Upper lobe of left lung (tissue), 6 donors: Measurements from ENCODE around the gene CST8. TPM values are rescaled to one million over a fixed set of nuclear protein-coding genes. Genes with fewer than 3 reads are reported as not detected.

Experiments used
- ATAC-seq, 2 donors: fragments of 200-7000 bp; cut with Tn5 transposase; one replicate each; pipeline ENCODE4 v1.9.1; 2022; ENCODE audit warnings: mild to moderate bottlenecking in 2 of 2, moderate library complexity in 2 of 2; ENCODE audit not compliant: low FRiP score in 2 of 2
- DNase-seq, 2 donors: peaks; one replicate each; pipeline ENCODE4 v3.0.0-alpha.2; 2019 to 2020
- H3K27ac ChIP-seq, 4 donors: fragments of 200-600 bp; sonication (generic); one replicate each; pipeline ENCODE4 v1.5.1; 2016 to 2019
- H3K27me3 ChIP-seq, 4 donors: fragments of 200-600 bp; sonication (generic); one replicate each; pipeline ENCODE4 v1.5.1; 2017 to 2019
- H3K36me3 ChIP-seq, 4 donors: fragments of 200-600 bp; sonication (generic); one replicate each; pipeline ENCODE4 v1.5.1; 2016 to 2019
- H3K4me1 ChIP-seq, 4 donors: fragments of 200-600 bp; sonication (generic); one replicate each; pipeline ENCODE4 v1.5.1; 2018 to 2019
- H3K4me3 ChIP-seq, 4 donors: fragments of 200-600 bp; sonication (generic); one replicate each; pipeline ENCODE4 v1.5.1; 2017 to 2019; ENCODE audit warnings: mild to moderate bottlenecking in 2 of 4, moderate library complexity in 1 of 4
- H3K9me3 ChIP-seq, 4 donors: fragments of 200-600 bp; sonication (generic); one replicate each; pipeline ENCODE4 v1.5.1; 2018 to 2019
- EP300 ChIP-seq, 4 donors: sonication (generic); formaldehyde crosslinking; IDR thresholded peaks; one replicate each; pipeline ENCODE4 v1.5.1; 2017; ENCODE audit warnings: antibody characterized with exemption in 4 of 4, control low read depth in 2 of 4
- POLR2A ChIP-seq, 4 donors: fragments of 450-650 bp; IDR thresholded peaks; one replicate each; pipeline ENCODE4 v1.5.1; 2016 to 2017; ENCODE audit warnings: antibody characterized with exemption in 4 of 4, mild to moderate bottlenecking in 2 of 4
- POLR2AphosphoS5 ChIP-seq, 2 donors: sonication (generic); formaldehyde crosslinking; IDR thresholded peaks; one replicate each; pipeline ENCODE4 v1.5.1; 2017; ENCODE audit warnings: antibody characterized with exemption in 2 of 2
- WGBS, 2 donors: methylation state at CpG; one replicate each; pipeline ENCODE4 v1.1.5; 2017 to 2018; 5-methylcytosine and 5-hydroxymethylcytosine counted together
- total RNA-seq, 6 donors: library from RNA; depleted of rRNA in 4 of 6; stranded (reverse); fragments of >200 nt in 4 of 6; gene quantifications; one replicate each; pipeline versions ENCODE4 v1.1.0 to v1.2.1, GENCODE V29; 2016 to 2021
- TF ChIP-seq, protein P1 (sequence below), 6 experiments: fragments of 450-650 bp in 4 of 6; fragments of 200-600 bp in 2 of 6; sonication (generic) in 2 of 6; IDR thresholded peaks; one replicate each; pipeline ENCODE4 v1.5.1; 2016 to 2019; ENCODE audit warnings: antibody characterized with exemption in 6 of 6
- donor health status: DM: no; HTN: no; CAD: no; lungs with moderate emphysema.
- donor health status: DM: no; HTN: yes; CAD: no; lungs with severe emphysema.

Gene CST8
- total RNA-seq, 6 donors from 2014 or later = not detected

DNA sequence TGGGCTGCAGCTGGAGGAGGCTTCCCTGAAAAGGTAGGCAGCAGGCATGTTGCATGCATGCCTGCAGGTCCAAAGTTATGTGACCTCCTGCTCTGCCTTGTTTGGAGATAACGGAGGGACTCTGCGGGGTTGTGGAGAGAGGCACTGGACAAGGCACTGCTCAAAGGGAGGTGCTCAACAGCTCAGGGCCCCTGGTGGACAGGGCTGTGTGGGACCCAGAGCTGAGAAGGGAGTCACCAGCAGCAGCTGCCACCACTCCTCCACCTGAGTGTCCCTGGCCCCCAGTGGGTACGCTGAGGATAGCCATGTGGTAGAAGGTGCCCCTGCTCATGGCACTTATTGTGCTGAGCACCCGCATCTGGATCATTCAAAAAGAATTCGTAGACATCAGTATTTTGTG lies 15.5 kb upstream of the CST8 start:
- no peaks in the 10 kb centered on the region for H3K27me3 ChIP-seq
- no peaks in the 10 kb centered on the region for H3K36me3 ChIP-seq
- ATAC-seq = peak; percentile 34 to 57
- no peak overlapping the region for H3K4me3 ChIP-seq
- DNase-seq = no peak
- no peaks in the 10 kb centered on the region for H3K9me3 ChIP-seq
- TF ChIP-seq, protein P1, sequence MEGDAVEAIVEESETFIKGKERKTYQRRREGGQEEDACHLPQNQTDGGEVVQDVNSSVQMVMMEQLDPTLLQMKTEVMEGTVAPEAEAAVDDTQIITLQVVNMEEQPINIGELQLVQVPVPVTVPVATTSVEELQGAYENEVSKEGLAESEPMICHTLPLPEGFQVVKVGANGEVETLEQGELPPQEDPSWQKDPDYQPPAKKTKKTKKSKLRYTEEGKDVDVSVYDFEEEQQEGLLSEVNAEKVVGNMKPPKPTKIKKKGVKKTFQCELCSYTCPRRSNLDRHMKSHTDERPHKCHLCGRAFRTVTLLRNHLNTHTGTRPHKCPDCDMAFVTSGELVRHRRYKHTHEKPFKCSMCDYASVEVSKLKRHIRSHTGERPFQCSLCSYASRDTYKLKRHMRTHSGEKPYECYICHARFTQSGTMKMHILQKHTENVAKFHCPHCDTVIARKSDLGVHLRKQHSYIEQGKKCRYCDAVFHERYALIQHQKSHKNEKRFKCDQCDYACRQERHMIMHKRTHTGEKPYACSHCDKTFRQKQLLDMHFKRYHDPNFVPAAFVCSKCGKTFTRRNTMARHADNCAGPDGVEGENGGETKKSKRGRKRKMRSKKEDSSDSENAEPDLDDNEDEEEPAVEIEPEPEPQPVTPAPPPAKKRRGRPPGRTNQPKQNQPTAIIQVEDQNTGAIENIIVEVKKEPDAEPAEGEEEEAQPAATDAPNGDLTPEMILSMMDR (IDR thresholded peaks at IDR 0.05) = no peak
- TF ChIP-seq EP300 (IDR thresholded peaks at IDR 0.05) (no peak), POLR2A (IDR thresholded peaks at IDR 0.05) (no peak), POLR2AphosphoS5 (IDR thresholded peaks at IDR 0.05) (no peak)
- no peaks in the 10 kb centered on the region for H3K4me1 ChIP-seq
- H3K27ac ChIP-seq = no peak overlapping the region
- WGBS, 2 donors = 91 to 96% methylated on average over 5 of the region's 5 CpGs

GRCh38 chr20:23476015-23476754 lies 14.7 kb upstream of the CST8 start:
- Histone ChIP-seq H3K4me3 (no peak overlapping the region), H3K4me1 (no peaks in the 10 kb centered on the region), H3K9me3 (no peaks in the 10 kb centered on the region), H3K36me3 (no peaks in the 10 kb centered on the region), H3K27me3 (no peaks in the 10 kb centered on the region), H3K27ac (no peak overlapping the region)
- WGBS, 2 donors = 65 to 86% methylated on average over 5 to 6 of the region's 6 CpGs
- ATAC-seq = peak in 1 of 2 donors; percentile 60
- TF ChIP-seq POLR2AphosphoS5 (IDR thresholded peaks at IDR 0.05) (no peak), POLR2A (IDR thresholded peaks at IDR 0.05) (no peak), EP300 (IDR thresholded peaks at IDR 0.05) (no peak)
- TF ChIP-seq, protein P1 (IDR thresholded peaks at IDR 0.05) = no peak
- peak in 1 of 2 donors; percentile 30 for DNase-seq

DNA sequence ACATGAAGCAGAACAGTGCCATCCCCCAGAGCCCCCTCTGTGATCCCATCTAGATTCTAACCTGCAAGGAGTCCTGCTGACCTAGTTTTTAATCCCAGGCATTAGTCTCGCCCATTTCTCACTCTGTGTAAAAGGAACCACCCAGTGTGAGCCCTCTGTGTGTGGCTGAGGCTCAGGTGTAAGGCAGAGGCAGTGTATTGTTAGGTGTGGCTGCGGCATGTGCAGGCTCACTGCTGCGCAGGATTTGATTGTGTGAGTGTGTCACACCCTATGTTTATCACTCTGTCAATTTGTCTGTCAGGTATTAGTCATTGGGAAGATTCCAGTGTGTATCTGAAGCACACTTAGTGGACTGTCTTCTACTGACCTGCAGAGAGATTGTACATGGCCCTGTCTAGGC lies 13.7 kb upstream of the CST8 start:
- no peaks in the 10 kb centered on the region for H3K36me3 ChIP-seq
- WGBS, 2 donors = 40 to 54% methylated on average over 3 of the region's 3 CpGs

GRCh38 chr20:23479043-23479442 lies 11.9 kb upstream of the CST8 start:
- WGBS, 2 donors = 66 to 79% methylated on average over 2 to 4 of the region's 4 CpGs
- Histone ChIP-seq H3K9me3 (no peaks in the 10 kb centered on the region), H3K27me3 (no peaks in the 10 kb centered on the region), H3K27ac (no peak overlapping the region), H3K36me3 (no peaks in the 10 kb centered on the region), H3K4me1 (no peaks in the 10 kb centered on the region), H3K4me3 (no peak overlapping the region)
- no peak for TF ChIP-seq POLR2A (IDR thresholded peaks at IDR 0.05)
- no peak for TF ChIP-seq POLR2AphosphoS5 (IDR thresholded peaks at IDR 0.05)
- no peak for TF ChIP-seq EP300 (IDR thresholded peaks at IDR 0.05)
- TF ChIP-seq, protein P1 (IDR thresholded peaks at IDR 0.05) = no peak
- ATAC-seq (no peak), DNase-seq (no peak)

More for the DNA sequence above, 13.7 kb upstream of the CST8 start:
- DNase-seq (no peak), ATAC-seq (no peak)
- no peak overlapping the region for H3K4me3 ChIP-seq
- TF ChIP-seq, protein P1 (IDR thresholded peaks at IDR 0.05) = no peak
- TF ChIP-seq POLR2A (IDR thresholded peaks at IDR 0.05) = no peak
- TF ChIP-seq EP300 (IDR thresholded peaks at IDR 0.05) = no peak
- TF ChIP-seq POLR2AphosphoS5 (IDR thresholded peaks at IDR 0.05) = no peak
- H3K27ac ChIP-seq = no peak overlapping the region
- H3K4me1 ChIP-seq = no peaks in the 10 kb centered on the region
- no peaks in the 10 kb centered on the region for H3K9me3 ChIP-seq
- no peaks in the 10 kb centered on the region for H3K27me3 ChIP-seq

- Histone ChIP-seq H3K4me1 (no peaks in the 10 kb centered on the region), H3K27me3 (no peaks in the 10 kb centered on the region), H3K4me3 (no peak overlapping the region), H3K36me3 (no peaks in the 10 kb centered on the region), H3K9me3 (no peaks in the 10 kb centered on the region), H3K27ac (no peak overlapping the region)
- no peak for TF ChIP-seq EP300 (IDR thresholded peaks at IDR 0.05)
- TF ChIP-seq, protein P1 (IDR thresholded peaks at IDR 0.05) = no peak
- no peak for TF ChIP-seq POLR2A (IDR thresholded peaks at IDR 0.05)
- no peak for TF ChIP-seq POLR2AphosphoS5 (IDR thresholded peaks at IDR 0.05)
- ATAC-seq = no peak
- 66 to 73% methylated on average over 2 of the region's 2 CpGs for WGBS, 2 donors
- DNase-seq = no peak
These were observed 8.8 kb upstream of the CST8 start for GRCh38 chr20:23482138-23482537.
